GM23338 (cell line): ENCODE data around the gene PLD2. TPM values are rescaled to one million over a fixed set of nuclear protein-coding genes. Genes with fewer than 3 reads are reported as not detected.
A peak's percentile ranks its signal among the peaks of the same experiment; 100 is the strongest.

Source experiments
- ATAC-seq: fragments of 200-7000 bp; cut with Tn5 transposase; 3 replicates; pipeline ENCODE4 v1.9.1; 2020
- DNase-seq: peaks from one replicate; pipeline ENCODE4 v3.0.0-alpha.2; 2015; ENCODE audit warnings: low spot score
- H2AFZ ChIP-seq: fragments of 200-600 bp; sonication (generic); 2 replicates; pipeline ENCODE4 v1.8.0; 2016; ENCODE audit warnings: antibody characterized with exemption, mild to moderate bottlenecking, moderate library complexity
- H3F3A ChIP-seq: fragments of 200-600 bp; sonication (generic); replicated peaks from 2 replicates; pipeline ENCODE4 v1.8.0; 2017; ENCODE audit warnings: antibody characterized with exemption, mixed run types, low read depth
- H3K27ac ChIP-seq: fragments of 200-600 bp; sonication (generic); 2 replicates; pipeline ENCODE4 v1.6.1; 2016; ENCODE audit warnings: low read depth
- H3K27me3 ChIP-seq: fragments of 200-600 bp; sonication (generic); 2 replicates; pipeline ENCODE4 v1.8.0; 2016; ENCODE audit warnings: mild to moderate bottlenecking, mixed run types, moderate library complexity; ENCODE audit not compliant: insufficient read depth
- H3K36me3 ChIP-seq: fragments of 200-600 bp; sonication (generic); 2 replicates; pipeline ENCODE4 v1.8.0; 2016; ENCODE audit warnings: mild to moderate bottlenecking; ENCODE audit not compliant: insufficient read depth
- H3K4me1 ChIP-seq: fragments of 200-600 bp; sonication (generic); 2 replicates; pipeline ENCODE4 v1.8.0; 2016; ENCODE audit warnings: mild to moderate bottlenecking, moderate library complexity; ENCODE audit not compliant: insufficient read depth
- H3K4me2 ChIP-seq: fragments of 200-600 bp; sonication (generic); 2 replicates; pipeline ENCODE4 v1.7.1; 2017; ENCODE audit warnings: mixed run types
- H3K4me3 ChIP-seq: fragments of 200-600 bp; sonication (generic); 2 replicates; pipeline ENCODE4 v1.6.1; 2016; ENCODE audit warnings: mixed run types
- H3K79me2 ChIP-seq: fragments of 200-600 bp; sonication (generic); replicated peaks from 2 replicates; pipeline ENCODE4 v1.8.0; 2017; ENCODE audit warnings: mild to moderate bottlenecking; ENCODE audit not compliant: insufficient read depth
- H3K9me2 ChIP-seq: fragments of 200-600 bp; sonication (generic); 2 replicates; pipeline ENCODE4 v1.8.0; 2017; ENCODE audit not compliant: insufficient read depth
- H4K20me1 ChIP-seq: fragments of 200-600 bp; sonication (generic); replicated peaks from 2 replicates; pipeline ENCODE4 v1.8.0; 2017; ENCODE audit warnings: mild to moderate bottlenecking; ENCODE audit not compliant: insufficient read depth
- H3K27ac Mint-ChIP-seq: 2 replicates; pipeline ENCODE4 v1.8.0; 2020; ENCODE audit warnings: inconsistent platforms, mild to moderate bottlenecking, moderate library complexity, mixed read lengths
- H3K27me3 Mint-ChIP-seq: 3 replicates; pipeline ENCODE4 v1.8.0; 2022; ENCODE audit warnings: low read depth, mild to moderate bottlenecking, moderate library complexity, mixed read lengths, inconsistent platforms; ENCODE audit not compliant: insufficient read depth, poor library complexity
- H3K36me3 Mint-ChIP-seq: 3 replicates; pipeline ENCODE4 v1.8.0; 2021; ENCODE audit warnings: low read depth, mild to moderate bottlenecking, inconsistent platforms, moderate library complexity, mixed read lengths
- H3K4me1 Mint-ChIP-seq: 3 replicates; pipeline ENCODE4 v1.8.0; 2020; ENCODE audit warnings: mild to moderate bottlenecking, inconsistent platforms, mixed read lengths
- H3K4me3 Mint-ChIP-seq: 3 replicates; pipeline ENCODE4 v1.8.0; 2021; ENCODE audit warnings: moderate library complexity, mild to moderate bottlenecking, inconsistent platforms, mixed read lengths
- H3K9me3 Mint-ChIP-seq: 3 replicates; pipeline ENCODE4 v1.8.0; 2020; ENCODE audit warnings: moderate library complexity, mild to moderate bottlenecking, inconsistent platforms, mixed read lengths
- CTCF ChIP-seq, 2 experiments: fragments of 200-600 bp in 1 of 2; sonication (generic) in 1 of 2; conservative IDR thresholded peaks; 2 replicates each; pipeline versions ENCODE4 v1.5.1 to v1.6.1; 2016 to 2017; ENCODE audit warnings: antibody characterized with exemption in 2 of 2, low read depth in 2 of 2, mild to moderate bottlenecking in 2 of 2, moderate library complexity in 1 of 2
- EZH2 ChIP-seq: fragments of 200-600 bp; sonication (generic); IDR thresholded peaks from one replicate; pipeline ENCODE4 v1.8.0; 2017; ENCODE audit warnings: antibody characterized with exemption, mild to moderate bottlenecking, low read depth; ENCODE audit not compliant: unreplicated experiment
- POLR2AphosphoS5 ChIP-seq: IDR thresholded peaks from 2 replicates; pipeline ENCODE4 v1.6.1; 2016; ENCODE audit warnings: antibody characterized with exemption, low read depth
- STAT1 ChIP-seq: IDR thresholded peaks from one replicate; pipeline ENCODE4 v1.6.1; 2016; ENCODE audit warnings: antibody characterized with exemption; ENCODE audit not compliant: unreplicated experiment
- polyA plus RNA-seq: library from polyadenylated mRNA; unstranded; fragments of >200 nt; fragmentation: Nextera tagmentation; extraction: Ambion mirVana; gene quantifications from 2 replicates; pipeline ENCODE4 v1.2.1, GENCODE V29; 2016
- total RNA-seq: library from RNA; depleted of rRNA; stranded (reverse); fragments of >200 nt; shearing (Covaris generic); gene quantifications from 2 replicates; pipeline ENCODE4 v1.2.3, GENCODE V29; 2014
- TF ChIP-seq, protein P1 (sequence below): IDR thresholded peaks from one replicate; pipeline ENCODE4 v1.6.1; 2018; ENCODE audit warnings: antibody characterized with exemption; ENCODE audit not compliant: unreplicated experiment

PLD2 gene
- total and polyA plus RNA-seq, 2 experiments from 2014 or later, result 20.2 to 55.9 TPM

DNA sequence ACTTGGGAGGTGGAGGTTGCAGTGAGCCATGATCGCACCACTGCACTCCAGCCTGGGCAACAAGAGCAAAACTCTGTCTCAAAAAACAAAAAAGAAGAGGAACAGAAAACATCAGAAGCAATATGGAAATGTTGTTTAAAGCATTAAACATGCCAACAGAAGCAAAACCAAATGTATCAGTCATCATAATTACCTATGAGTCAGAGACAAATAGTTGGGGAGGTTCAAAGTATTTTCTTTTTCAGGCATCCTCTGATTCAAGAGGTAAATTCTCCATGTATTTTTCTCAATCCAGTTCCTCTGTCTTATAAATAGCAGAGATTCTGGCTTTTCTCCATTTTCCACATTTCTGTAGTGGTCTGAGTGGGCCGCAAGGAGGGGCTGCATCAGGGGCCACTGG is 37.3 kb upstream of the PLD2 start:
- Histone ChIP-seq H3K4me3 (no peak overlapping the region), H3K4me2 (no peak overlapping the region), H3K27me3 (no peaks in the 10 kb centered on the region), H4K20me1 (no peaks in the 10 kb centered on the region), H3K4me1 (no peaks in the 10 kb centered on the region), H3F3A (no peaks in the 10 kb centered on the region), H2AFZ (no peak overlapping the region), H3K27ac (no peak overlapping the region), H3K79me2 (no peaks in the 10 kb centered on the region), H3K36me3 (no peaks in the 10 kb centered on the region), H3K9me2 (no peaks in the 10 kb centered on the region)
- no peak overlapping the region for H3K4me3 Mint-ChIP-seq
- no peaks in the 10 kb centered on the region for H3K9me3 Mint-ChIP-seq
- DNase-seq (no peak), ATAC-seq (no peak)
- H3K27me3 Mint-ChIP-seq, result peaks cover 12% of the 10 kb centered on the region
- no peaks in the 10 kb centered on the region for H3K36me3 Mint-ChIP-seq
- H3K4me1 Mint-ChIP-seq, result no peaks in the 10 kb centered on the region
- TF ChIP-seq, protein P1, sequence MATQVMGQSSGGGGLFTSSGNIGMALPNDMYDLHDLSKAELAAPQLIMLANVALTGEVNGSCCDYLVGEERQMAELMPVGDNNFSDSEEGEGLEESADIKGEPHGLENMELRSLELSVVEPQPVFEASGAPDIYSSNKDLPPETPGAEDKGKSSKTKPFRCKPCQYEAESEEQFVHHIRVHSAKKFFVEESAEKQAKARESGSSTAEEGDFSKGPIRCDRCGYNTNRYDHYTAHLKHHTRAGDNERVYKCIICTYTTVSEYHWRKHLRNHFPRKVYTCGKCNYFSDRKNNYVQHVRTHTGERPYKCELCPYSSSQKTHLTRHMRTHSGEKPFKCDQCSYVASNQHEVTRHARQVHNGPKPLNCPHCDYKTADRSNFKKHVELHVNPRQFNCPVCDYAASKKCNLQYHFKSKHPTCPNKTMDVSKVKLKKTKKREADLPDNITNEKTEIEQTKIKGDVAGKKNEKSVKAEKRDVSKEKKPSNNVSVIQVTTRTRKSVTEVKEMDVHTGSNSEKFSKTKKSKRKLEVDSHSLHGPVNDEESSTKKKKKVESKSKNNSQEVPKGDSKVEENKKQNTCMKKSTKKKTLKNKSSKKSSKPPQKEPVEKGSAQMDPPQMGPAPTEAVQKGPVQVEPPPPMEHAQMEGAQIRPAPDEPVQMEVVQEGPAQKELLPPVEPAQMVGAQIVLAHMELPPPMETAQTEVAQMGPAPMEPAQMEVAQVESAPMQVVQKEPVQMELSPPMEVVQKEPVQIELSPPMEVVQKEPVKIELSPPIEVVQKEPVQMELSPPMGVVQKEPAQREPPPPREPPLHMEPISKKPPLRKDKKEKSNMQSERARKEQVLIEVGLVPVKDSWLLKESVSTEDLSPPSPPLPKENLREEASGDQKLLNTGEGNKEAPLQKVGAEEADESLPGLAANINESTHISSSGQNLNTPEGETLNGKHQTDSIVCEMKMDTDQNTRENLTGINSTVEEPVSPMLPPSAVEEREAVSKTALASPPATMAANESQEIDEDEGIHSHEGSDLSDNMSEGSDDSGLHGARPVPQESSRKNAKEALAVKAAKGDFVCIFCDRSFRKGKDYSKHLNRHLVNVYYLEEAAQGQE, result no peak
- TF ChIP-seq STAT1 (no peak), CTCF (conservative IDR thresholded peaks at IDR 0.05; ENCODE audit: low read depth in 2 of 2) (0 out of 4 replicates have a peak, but pooled peaks of 1 of the 2 experiments have one; percentile 7), EZH2 (no peak), POLR2AphosphoS5 (no peak)
- H3K27ac Mint-ChIP-seq, result no peak overlapping the region

DNA sequence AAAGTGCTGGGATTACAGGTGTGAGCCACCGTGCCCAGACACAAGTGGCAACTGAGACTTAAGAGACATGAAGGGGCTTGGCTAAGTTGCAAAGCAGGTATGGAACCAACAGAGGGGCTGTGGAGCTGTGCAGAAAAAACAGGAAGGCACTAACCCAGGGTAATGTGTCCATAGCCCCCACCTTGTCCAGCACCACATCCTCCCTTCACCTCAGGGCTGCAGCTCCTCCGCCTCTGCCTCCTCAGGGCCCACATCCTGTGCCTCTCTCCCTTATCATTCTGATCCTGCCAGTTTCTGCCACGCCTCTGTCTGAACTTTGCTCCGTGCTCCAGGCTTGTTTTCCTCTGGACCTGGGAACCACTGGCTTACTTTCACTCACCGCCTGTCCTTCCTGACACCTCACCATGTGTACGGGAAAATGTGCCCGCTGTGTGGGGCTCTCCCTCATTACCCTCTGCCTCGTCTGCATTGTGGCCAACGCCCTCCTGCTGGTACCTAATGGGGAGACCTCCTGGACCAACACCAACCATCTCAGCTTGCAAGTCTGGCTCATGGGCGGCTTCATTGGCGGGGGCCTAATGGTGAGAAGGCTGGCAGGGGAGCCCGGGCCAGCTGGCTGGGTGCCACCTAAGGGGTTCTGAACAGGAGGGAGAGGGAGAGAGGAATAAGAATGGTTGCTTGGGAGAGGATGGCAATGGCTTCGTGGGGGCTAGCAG is 35.3 kb upstream of the PLD2 start, which contains the start of gene TM4SF5:
TM4SF5 (plus strand) TSS at position 368 of the 716 bp plus-strand sequence; CDS start at position 405, 37 bp downstream.
- no peaks in the 10 kb centered on the region for H3K79me2 ChIP-seq
- Mint-ChIP-seq H3K9me3 (no peaks in the 10 kb centered on the region), H3K27ac (no peak within 1 kb of the TSS), H3K4me3 (no peak within 1 kb of the TSS), H3K27me3 (peaks cover 12% of the 10 kb centered on the region), H3K4me1 (no peaks in the 10 kb centered on the region), H3K36me3 (no peaks in the 10 kb centered on the region)
- no peaks in the 10 kb centered on the region for H4K20me1 ChIP-seq
- TF ChIP-seq POLR2AphosphoS5, result no peak
- no peaks in the 10 kb centered on the region for H3K9me2 ChIP-seq
- no peaks in the 10 kb centered on the region for H3K36me3 ChIP-seq
- DNase-seq, result no peak
- H2AFZ ChIP-seq, result no peak within 1 kb of the TSS
- no peak within 1 kb of the TSS for H3K27ac ChIP-seq
- ATAC-seq, result no peak
- no peak within 1 kb of the TSS for H3K4me3 ChIP-seq
- H3K4me2 ChIP-seq, result no peak within 1 kb of the TSS
- no peaks in the 10 kb centered on the region for H3K27me3 ChIP-seq
- H3F3A ChIP-seq, result no peaks in the 10 kb centered on the region
- no peaks in the 10 kb centered on the region for H3K4me1 ChIP-seq
